GM10847 (cell line): Measurements from ENCODE around the gene PRPF19.
A peak's percentile ranks its signal among the peaks of the same experiment; 100 is the strongest.

ENCODE experiments used
- POLR2A ChIP-seq: IDR thresholded peaks from 2 replicates; pipeline ENCODE4 v1.6.1; 2011; ENCODE audit not compliant: insufficient read length; ENCODE audit errors: extremely low read depth

PRPF19 gene

GRCh38 chr11:60918939-60919265, 12.5 kb upstream of the PRPF19 start:
- no peak for TF ChIP-seq POLR2A

DNA sequence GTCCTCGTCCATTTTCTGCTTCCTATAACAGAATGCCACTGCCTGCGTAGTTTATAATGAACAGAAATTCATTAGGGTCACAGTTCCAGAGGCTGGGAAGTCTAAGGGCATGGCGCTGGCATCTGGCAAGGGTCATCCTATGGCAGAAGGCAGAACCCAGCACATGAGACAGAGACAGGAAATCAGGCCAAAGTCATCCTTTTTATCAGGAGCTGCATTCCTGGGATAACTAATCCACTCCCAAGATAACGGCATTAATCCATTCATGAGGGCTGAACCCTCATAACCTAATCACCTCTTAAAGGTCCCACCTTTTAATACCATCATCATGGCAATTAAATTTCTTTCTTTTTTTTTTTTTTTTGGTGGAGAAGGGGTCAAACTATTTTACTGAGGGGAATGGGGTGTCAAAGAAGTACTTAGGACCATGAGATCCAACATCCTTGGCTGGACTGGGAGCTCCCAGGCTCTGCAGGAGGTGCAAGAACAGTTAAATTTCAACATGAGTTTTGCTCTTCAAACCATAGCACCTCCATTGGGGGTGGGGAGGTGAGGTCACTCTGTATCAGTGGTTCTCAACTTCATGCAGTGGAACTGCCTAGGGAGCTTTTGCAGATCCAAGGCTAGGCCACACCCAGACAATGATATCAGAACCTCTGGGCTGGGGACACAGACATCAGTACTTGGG, 12.0 kb upstream of the PRPF19 start:
- TF ChIP-seq POLR2A = no peak

GRCh38 chr11:60917267-60917666, 10.9 kb upstream of the PRPF19 start:
- no peak for TF ChIP-seq POLR2A

DNA sequence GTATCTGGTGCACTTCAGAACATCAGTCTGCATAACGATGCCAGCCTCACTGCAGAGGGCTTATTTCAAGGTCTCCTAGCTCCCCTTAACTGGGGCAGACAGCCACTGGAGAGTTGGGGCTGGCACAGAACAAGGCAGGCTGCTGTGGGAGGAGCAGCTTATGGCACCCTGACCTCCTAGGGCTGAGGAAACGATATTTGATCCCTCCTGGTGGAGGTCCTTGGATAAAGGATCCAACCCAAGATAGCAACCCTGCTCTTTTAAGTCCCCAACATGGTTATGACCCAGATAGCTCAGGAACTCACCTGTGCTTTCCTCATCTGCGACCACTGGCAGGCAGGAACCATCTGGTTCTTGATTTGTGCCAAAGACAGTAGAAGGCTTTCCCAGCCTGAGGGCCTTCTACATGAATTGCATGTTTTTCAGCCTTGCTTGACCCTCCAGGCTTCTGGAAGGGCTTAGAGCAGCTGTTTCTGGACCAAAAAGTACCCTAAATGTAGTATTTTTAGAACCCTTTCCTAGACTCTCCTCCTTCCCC, 10.4 kb upstream of the PRPF19 start:
- no peak for TF ChIP-seq POLR2A

DNA sequence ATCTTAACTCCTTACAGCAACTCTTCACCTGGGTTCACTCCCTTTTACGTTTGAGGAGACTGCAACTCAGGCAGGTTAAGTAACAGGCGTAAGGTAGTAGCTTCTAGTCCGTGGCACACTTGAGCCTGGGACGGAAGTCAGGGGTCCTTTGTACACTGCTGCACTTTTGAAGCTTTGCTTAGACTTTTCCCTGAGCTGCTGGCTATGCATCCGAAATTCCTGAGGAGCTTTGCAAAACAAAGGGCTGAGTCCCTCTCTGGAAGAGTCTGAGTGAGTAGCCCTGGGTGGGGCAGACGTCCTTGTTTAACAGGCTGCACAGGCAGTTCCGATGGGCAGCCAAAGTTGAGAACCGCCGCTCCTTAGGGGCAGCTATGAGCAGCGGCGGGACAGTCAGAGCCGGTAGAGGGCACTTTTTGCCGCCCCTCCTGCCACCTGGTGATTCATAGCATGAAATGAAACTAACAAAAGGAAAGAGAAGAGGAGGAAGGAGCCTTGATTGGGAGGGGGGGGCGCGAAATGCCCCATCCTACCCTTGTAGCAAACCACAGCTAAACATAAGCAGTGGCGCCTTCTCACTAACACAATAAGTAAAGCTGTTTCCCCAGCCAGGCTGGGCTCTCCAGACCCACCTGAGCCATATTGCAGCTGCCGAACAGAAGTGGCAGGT, 9.0 kb upstream of the PRPF19 start:
- peak; percentile 18 for TF ChIP-seq POLR2A

GRCh38 chr11:60914633-60915247, 8.4 kb upstream of the PRPF19 start:
- no peak for TF ChIP-seq POLR2A

- peak; percentile 39 for TF ChIP-seq POLR2A
Observed at GRCh38 chr11:60913793-60914632, 7.6 kb upstream of the PRPF19 start, which contains the start of gene TMEM109. TMEM109 (plus strand) TSS chr11:60914158; CDS start chr11:60919694, 5,536 bp downstream.

DNA sequence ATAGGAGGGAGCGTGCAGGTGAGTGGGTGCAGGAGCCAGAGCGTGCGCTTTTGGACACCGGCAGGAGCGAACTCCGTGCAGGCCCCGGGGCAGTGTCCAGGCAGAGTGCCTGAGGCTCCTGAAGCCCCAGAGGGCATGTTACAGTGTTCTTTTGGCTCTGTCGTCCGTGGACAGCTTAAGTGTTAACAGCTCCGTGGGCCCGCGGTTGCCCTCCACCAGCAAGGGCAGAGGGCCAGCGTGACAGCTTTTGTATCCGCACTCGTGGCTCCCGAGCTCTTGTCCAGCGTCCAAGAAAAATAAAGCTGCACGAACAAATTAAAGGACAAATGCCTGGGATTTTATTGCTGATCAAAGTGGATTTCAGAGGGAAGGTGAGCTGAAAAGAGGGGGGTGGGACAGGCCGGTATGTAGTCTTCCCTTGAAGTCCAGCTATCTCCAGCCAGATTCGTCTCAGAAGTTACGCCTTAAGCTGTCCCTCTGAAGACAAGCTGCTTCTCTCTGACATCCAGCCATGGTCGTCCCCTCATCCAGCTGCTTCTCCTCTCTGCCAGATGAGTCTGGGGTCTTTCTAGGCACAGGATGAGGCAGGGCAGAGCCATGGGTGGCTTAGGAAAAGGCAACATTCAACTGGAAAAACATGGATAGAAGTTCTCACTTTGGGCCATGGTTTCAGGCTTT, 6.6 kb upstream of the PRPF19 start:
- TF ChIP-seq POLR2A = no peak

GRCh38 chr11:60912223-60912850, 6.0 kb upstream of the PRPF19 start:
- no peak for TF ChIP-seq POLR2A

- TF ChIP-seq POLR2A = no peak
Observed at GRCh38 chr11:60910711-60911380, 4.5 kb upstream of the PRPF19 start.

- TF ChIP-seq POLR2A = no peak
Observed at GRCh38 chr11:60910281-60910687, 3.9 kb upstream of the PRPF19 start.

GRCh38 chr11:60908803-60909202, 2.4 kb upstream of the PRPF19 start:
- TF ChIP-seq POLR2A = no peak

DNA sequence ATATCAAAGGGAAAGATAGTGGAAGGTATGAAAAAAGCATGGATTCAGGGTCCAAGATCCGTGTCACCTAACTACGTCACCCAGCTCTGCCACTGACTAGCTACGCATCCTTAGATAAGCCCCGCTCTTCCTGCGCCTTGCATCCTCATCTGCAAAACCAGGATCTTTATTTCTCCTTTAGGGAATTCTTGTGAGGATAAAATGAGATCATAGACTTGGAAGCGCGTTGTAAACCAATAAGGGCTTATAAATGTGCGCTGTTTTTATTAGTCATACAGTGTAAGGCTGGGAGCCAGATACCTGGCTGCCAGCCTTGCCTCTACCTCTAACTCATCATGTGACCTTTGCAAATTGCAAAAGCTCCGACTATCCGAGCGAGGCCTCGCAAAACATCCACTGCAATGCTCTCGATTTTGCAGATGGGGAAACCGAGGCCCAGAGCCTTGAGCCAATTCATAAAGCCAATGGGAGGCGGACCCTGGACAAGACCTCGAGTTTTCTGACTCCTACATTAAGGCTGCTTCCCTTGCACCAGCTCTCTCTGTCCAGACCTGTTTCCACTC, 753 bp downstream of the PRPF19 start:
- no peak for TF ChIP-seq POLR2A
